HepG2 (cell line): ENCODE data around the gene PTPRB.

Experiments
- CBFB ChIP-seq: sonication (generic); formaldehyde crosslinking; IDR thresholded peaks from 2 replicates; pipeline ENCODE4 v1.4.0; 2020; ENCODE audit warnings: missing genetic modification reagents
- CEBPB ChIP-seq: IDR thresholded peaks from 2 replicates; pipeline ENCODE4 v1.6.1; 2011; ENCODE audit warnings: low read depth, low read length, improper control_type of control experiment, borderline replicate concordance

DNA sequence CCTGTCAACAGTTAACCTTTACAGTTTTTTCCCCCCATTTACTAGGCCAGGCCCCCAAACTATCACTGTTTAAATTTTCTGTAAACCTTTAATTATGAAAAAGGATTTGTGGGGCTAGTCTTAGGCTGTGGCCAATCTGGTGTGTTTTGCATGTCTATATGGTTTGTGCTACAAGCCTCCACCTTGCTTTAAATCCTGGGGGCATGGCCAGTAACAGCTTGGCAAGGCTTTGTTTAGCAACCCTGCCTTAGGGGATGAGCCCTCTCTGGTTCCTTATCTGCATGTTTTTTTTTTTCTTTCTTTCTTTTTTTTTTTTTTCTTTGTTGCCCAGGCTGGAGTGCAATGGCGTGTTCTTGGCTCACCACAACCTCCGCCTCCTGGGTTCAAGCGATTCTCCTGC lies 168.5 kb downstream of the PTPRB start:
- no peak for TF ChIP-seq CEBPB
- TF ChIP-seq CBFB (CRISPR knock-in tag), result no peak
